NB4 (cell line): ENCODE data around the gene TCF7L2.
A peak's percentile ranks its signal among the peaks of the same experiment; 100 is the strongest.
"Not testable (repeated sequence)": the region's sequence is repeated elsewhere in the genome, so short reads cannot be mapped to it uniquely, and the experiment has no call there.

ENCODE experiments used
- DNase-seq: peaks from one replicate; pipeline ENCODE4 v3.0.0; 2010; ENCODE audit warnings: low read depth
- H3K4me3 ChIP-seq: one replicate; pipeline ENCODE4 v1.5.1; 2011; ENCODE audit warnings: mild to moderate bottlenecking, low read depth, low read length, moderate library complexity
- MAX ChIP-seq: IDR thresholded peaks from 2 replicates; pipeline ENCODE4 v1.6.1; 2011; ENCODE audit warnings: low read depth, low read length
- MYC ChIP-seq: IDR thresholded peaks from 2 replicates; pipeline ENCODE4 v1.6.1; 2011; ENCODE audit warnings: low read depth, low read length
- POLR2A ChIP-seq: IDR thresholded peaks from 2 replicates; pipeline ENCODE4 v1.6.1; 2011; ENCODE audit warnings: mild to moderate bottlenecking; ENCODE audit not compliant: insufficient read length; ENCODE audit errors: extremely low read depth
- TF ChIP-seq, protein P1 (sequence below): IDR thresholded peaks from one replicate; pipeline ENCODE4 v1.5.1; 2012; ENCODE audit warnings: low read depth, low read length

The TCF7L2 gene

DNA sequence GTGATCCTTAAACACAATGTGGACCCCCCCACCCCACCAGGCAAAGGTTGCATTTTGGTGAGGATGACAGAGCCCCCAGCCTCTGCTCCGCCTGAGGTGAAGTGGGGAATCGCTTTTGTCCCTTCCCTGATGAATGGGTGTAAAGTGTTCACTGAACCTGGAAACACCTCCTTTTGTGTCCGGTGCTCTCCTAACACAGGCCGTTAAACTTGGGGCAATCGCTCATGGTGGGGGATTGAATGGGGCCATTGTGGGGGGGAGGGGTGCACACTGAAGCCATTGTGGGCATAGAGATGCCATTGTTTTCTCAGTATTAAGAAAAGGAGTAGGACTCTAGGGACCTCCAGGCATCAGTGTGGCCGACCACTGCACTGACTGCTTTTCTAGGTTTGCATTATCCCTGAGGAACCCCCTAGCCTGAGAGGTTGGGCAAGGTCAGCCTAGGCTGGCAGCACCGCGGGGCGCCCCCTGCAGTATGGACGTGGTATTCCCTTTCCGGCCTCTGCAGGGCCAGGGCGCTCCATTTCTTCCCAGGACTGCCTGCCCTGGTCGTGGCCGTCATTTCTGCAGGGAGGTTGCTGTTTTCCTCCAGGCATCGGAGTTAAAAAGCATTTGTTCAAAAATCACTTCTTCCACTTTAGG, 158.3 kb downstream of the TCF7L2 start:
- no peak overlapping the region for H3K4me3 ChIP-seq
- DNase-seq = peak; percentile 46
- no peak for TF ChIP-seq MAX
- TF ChIP-seq, protein P1, sequence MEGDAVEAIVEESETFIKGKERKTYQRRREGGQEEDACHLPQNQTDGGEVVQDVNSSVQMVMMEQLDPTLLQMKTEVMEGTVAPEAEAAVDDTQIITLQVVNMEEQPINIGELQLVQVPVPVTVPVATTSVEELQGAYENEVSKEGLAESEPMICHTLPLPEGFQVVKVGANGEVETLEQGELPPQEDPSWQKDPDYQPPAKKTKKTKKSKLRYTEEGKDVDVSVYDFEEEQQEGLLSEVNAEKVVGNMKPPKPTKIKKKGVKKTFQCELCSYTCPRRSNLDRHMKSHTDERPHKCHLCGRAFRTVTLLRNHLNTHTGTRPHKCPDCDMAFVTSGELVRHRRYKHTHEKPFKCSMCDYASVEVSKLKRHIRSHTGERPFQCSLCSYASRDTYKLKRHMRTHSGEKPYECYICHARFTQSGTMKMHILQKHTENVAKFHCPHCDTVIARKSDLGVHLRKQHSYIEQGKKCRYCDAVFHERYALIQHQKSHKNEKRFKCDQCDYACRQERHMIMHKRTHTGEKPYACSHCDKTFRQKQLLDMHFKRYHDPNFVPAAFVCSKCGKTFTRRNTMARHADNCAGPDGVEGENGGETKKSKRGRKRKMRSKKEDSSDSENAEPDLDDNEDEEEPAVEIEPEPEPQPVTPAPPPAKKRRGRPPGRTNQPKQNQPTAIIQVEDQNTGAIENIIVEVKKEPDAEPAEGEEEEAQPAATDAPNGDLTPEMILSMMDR = peak; percentile 73

- no peak overlapping the region for H3K4me3 ChIP-seq
- DNase-seq = no peak
- TF ChIP-seq, protein P1 = no peak
- TF ChIP-seq POLR2A = no peak
- TF ChIP-seq MAX = no peak
- TF ChIP-seq MYC = no peak
Observed at GRCh38 chr10:113108948-113109347, 158.9 kb downstream of the TCF7L2 start.

DNA sequence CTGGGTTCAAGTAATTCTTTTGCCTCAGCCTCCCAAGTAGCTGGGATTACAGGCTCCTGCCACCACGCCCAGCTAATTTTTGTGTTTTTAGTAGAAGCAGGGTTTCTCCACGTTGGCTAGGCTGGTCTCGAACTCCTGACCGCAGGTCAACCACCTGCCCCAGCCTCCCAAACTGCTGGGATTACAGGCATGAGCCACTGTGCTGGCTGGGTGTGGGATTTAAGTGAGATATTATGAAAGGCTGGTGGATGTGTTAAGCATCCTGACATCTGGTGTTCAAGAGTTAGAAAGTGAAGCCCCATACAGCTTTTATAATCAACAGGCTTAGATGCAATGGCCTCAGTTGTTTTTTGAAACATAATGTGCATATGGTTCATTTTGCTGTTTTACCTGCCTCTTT, 159.4 kb downstream of the TCF7L2 start:
- not testable (repeated sequence) for DNase-seq, H3K4me3 ChIP-seq

DNA sequence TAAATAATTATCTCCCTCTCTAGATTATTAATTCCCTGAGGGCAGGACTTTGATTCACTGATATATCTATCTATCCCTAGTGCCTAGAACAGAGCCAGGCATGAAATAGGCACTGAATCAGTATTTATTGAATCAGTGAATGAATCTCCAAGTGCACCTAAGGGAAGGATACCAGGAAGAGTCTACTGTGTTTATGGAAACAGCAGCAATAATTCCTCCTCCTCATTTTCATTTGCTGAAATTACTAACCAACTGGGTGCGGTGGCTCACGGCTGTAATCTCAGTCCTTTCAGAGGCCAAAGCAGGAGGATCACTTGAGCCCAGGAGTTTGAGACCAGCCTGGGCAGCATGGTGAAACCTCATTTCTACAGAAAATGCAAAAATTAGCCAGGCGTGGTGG, 161.2 kb downstream of the TCF7L2 start:
- no peak for DNase-seq
- TF ChIP-seq POLR2A (no peak), MYC (no peak), MAX (no peak)
- TF ChIP-seq, protein P1 = no peak
- no peak overlapping the region for H3K4me3 ChIP-seq

DNA sequence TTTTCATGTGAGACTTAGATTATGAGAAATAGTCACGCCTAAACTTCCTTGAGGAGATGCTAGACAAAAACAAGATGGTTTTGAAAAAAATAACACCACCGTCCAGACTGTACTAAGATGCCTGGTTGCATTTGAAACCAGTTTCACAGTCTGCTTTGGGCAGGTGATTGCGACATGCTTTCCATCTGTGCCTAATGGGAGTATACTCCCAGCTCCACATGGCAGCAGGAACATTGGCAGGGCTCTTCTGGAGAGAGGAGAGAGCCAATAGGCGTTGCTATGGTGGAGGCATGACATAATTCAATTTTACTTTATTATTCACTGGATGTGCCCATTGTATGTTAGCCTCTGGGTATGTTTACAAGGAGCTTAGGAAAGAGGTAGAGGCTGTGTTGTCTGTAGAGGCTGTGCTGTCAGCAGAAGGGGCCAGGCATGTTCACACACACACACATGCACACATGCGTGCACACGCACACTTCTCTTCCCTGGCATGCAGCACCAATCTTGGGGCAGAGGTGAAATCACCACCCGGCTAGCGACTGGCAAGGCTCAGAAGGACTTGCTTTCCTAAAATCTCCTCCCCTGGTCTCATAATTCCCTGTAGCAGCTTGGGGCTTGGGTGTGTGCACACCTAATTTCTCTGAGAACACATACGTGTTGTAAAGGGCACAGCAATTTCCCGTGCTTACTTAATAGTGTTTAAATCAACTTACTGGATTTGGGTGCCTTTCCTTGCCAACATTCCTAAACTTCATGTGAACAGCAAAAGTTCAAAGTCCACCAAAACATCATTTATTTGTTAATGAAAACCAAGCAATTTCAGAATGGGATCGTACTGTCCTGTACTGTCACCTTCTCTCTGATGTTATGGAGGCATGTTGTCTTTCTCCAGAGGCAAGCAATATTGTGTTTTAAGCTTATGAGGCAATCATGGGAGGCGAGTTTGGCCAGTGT, 162.1 kb downstream of the TCF7L2 start:
- H3K4me3 ChIP-seq = no peak overlapping the region
- TF ChIP-seq MYC (no peak), MAX (no peak), POLR2A (no peak)
- TF ChIP-seq, protein P1 = no peak
- DNase-seq = no peak

DNA sequence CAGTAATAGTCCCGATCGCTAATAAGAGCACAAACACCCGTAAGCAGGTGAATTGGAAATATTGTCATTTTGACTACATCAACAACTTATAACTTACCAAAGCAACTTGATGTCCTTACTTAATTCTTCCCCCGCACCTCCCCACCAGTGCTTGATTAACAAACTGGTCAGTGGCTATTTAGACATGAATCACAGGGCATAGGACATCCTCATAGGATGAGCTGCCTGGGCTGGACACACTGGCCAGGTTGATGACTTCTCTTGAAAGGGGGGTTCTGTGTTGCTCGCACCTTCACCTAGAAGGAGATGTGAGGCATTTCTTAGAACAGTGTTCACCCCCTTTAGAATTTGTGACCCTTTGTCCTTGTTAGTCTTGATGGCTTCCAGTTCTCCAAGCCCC, 163.2 kb downstream of the TCF7L2 start:
- TF ChIP-seq, protein P1 = no peak
- TF ChIP-seq MYC (no peak), POLR2A (no peak), MAX (no peak)
- H3K4me3 ChIP-seq = no peak overlapping the region
- DNase-seq = no peak
